ENCODE data around the gene LBH. TPM values are rescaled to one million over a fixed set of nuclear protein-coding genes. Genes with fewer than 3 reads are reported as not detected.

The LBH gene
- total RNA-seq, 1 donor from 2014 or later = 18.7 TPM

GRCh38 chr2:30294133-30294532 is 62.8 kb downstream of the LBH start:
- H3K27me3 ChIP-seq (ENCODE audit: control insufficient read depth, insufficient read depth, low read length) = no peaks in the 10 kb centered on the region
- DNase-seq (ENCODE audit: low read depth) (no peak), FAIRE-seq (no peak)

GRCh38 chr2:30296496-30296895 is 65.2 kb downstream of the LBH start:
- Histone ChIP-seq H3K36me3 (ENCODE audit: control insufficient read depth, insufficient read depth, low read length) (no peaks in the 10 kb centered on the region), H3K27me3 (ENCODE audit: control insufficient read depth, insufficient read depth, low read length) (no peaks in the 10 kb centered on the region), H3K4me3 (ENCODE audit: low read depth, low read length) (no peak overlapping the region)
- DNase-seq (ENCODE audit: low read depth) (no peak), FAIRE-seq (no peak)
- TF ChIP-seq, protein P1, sequence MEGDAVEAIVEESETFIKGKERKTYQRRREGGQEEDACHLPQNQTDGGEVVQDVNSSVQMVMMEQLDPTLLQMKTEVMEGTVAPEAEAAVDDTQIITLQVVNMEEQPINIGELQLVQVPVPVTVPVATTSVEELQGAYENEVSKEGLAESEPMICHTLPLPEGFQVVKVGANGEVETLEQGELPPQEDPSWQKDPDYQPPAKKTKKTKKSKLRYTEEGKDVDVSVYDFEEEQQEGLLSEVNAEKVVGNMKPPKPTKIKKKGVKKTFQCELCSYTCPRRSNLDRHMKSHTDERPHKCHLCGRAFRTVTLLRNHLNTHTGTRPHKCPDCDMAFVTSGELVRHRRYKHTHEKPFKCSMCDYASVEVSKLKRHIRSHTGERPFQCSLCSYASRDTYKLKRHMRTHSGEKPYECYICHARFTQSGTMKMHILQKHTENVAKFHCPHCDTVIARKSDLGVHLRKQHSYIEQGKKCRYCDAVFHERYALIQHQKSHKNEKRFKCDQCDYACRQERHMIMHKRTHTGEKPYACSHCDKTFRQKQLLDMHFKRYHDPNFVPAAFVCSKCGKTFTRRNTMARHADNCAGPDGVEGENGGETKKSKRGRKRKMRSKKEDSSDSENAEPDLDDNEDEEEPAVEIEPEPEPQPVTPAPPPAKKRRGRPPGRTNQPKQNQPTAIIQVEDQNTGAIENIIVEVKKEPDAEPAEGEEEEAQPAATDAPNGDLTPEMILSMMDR (IDR thresholded peaks at IDR 0.05; ENCODE audit: insufficient read depth, low read length, severe bottlenecking) = no peak

More at GRCh38 chr2:30294133-30294532, 62.8 kb downstream of the LBH start:
- TF ChIP-seq, protein P1 (IDR thresholded peaks at IDR 0.05; ENCODE audit: insufficient read depth, low read length, severe bottlenecking) = no peak
- Histone ChIP-seq H3K4me3 (ENCODE audit: low read depth, low read length) (no peak overlapping the region), H3K36me3 (ENCODE audit: control insufficient read depth, insufficient read depth, low read length) (no peaks in the 10 kb centered on the region)

- Histone ChIP-seq H3K36me3 (ENCODE audit: control insufficient read depth, insufficient read depth, low read length) (no peaks in the 10 kb centered on the region), H3K4me3 (ENCODE audit: low read depth, low read length) (no peak overlapping the region), H3K27me3 (ENCODE audit: control insufficient read depth, insufficient read depth, low read length) (no peaks in the 10 kb centered on the region)
- TF ChIP-seq, protein P1 (IDR thresholded peaks at IDR 0.05; ENCODE audit: insufficient read depth, low read length, severe bottlenecking) = no peak
- FAIRE-seq (no peak), DNase-seq (ENCODE audit: low read depth) (no peak)
Observed at GRCh38 chr2:30298302-30298701, 67.0 kb downstream of the LBH start.

GRCh38 chr2:30300122-30300455 is 68.8 kb downstream of the LBH start:
- no peaks in the 10 kb centered on the region for H3K36me3 ChIP-seq (ENCODE audit: control insufficient read depth, insufficient read depth, low read length)
- no peak overlapping the region for H3K4me3 ChIP-seq (ENCODE audit: low read depth, low read length)
- TF ChIP-seq, protein P1 (IDR thresholded peaks at IDR 0.05; ENCODE audit: insufficient read depth, low read length, severe bottlenecking) = no peak
- H3K27me3 ChIP-seq (ENCODE audit: control insufficient read depth, insufficient read depth, low read length) = no peaks in the 10 kb centered on the region
- DNase-seq (ENCODE audit: low read depth) (no peak), FAIRE-seq (no peak)

DNA sequence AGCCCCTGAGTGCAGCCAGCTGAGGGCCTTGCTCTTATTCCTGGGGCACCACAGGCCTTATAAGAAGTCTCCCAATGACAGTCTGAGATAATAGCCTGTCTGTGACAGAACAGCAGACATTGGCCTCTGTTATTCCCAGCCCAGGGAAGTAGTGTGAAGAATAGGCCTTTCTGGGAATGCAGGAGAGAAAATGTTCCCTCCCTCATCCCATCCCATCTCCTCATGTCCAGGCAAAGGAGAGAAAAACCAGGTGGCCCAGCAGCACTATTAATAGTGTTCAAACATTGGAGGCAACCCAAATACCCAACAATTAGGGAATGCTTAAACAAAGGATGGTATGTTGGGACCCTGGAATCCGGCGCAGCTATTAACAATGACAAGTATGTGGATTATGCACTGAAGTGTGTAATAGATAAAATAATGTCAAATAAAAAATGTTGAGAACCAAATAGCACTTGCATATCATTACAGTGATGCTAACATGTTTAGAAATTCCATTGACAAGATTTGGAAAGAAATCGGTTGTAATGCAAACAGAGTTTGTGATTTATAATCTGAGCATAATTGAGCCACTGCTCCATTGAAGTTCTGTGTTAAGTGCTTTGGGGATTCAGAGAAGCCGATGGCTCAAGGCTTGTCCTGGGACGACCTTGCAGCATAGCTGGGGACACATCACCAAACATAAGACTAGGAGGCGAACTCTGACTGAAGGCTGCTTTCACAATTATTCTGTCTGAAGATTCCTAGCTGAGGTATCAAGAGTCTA is 69.3 kb downstream of the LBH start:
- FAIRE-seq = no peak
- H3K27me3 ChIP-seq (ENCODE audit: control insufficient read depth, insufficient read depth, low read length) = no peaks in the 10 kb centered on the region

More for the DNA sequence above, 69.3 kb downstream of the LBH start:
- H3K36me3 ChIP-seq (ENCODE audit: control insufficient read depth, insufficient read depth, low read length) = no peaks in the 10 kb centered on the region
- TF ChIP-seq, protein P1 (IDR thresholded peaks at IDR 0.05; ENCODE audit: insufficient read depth, low read length, severe bottlenecking) = no peak
- no peak overlapping the region for H3K4me3 ChIP-seq (ENCODE audit: low read depth, low read length)
- no peak for DNase-seq (ENCODE audit: low read depth)
